Gastrocnemius medialis (tissue), 4 donors: ENCODE data around the gene NEIL1. TPM values are rescaled to one million over a fixed set of nuclear protein-coding genes. Genes with fewer than 3 reads are reported as not detected.
"Not testable (repeated sequence)": the region's sequence is repeated elsewhere in the genome, so short reads cannot be mapped to it uniquely, and the experiment has no call there.

Source experiments
- ATAC-seq, 2 donors: fragments of 150-250 bp; one replicate each; pipeline ENCODE4 v1.9.1; 2016
- DNase-seq, 2 donors: peaks; one replicate each; pipeline ENCODE4 v3.0.0-alpha.2; 2019
- H3K27ac ChIP-seq, 4 donors: fragments of 200-600 bp; sonication (generic); 1 replicate in 1 of 4; 2 replicates in 3 of 4; pipeline ENCODE4 v1.5.1; 2016 to 2018; ENCODE audit warnings: mild to moderate bottlenecking in 2 of 4, moderate library complexity in 1 of 4
- H3K27me3 ChIP-seq, 3 donors: fragments of 200-600 bp; sonication (generic) in 2 of 3; 1 replicate in 1 of 3; 2 replicates in 2 of 3; pipeline versions ENCODE4 v1.5.1 to v1.6.0; 2016 to 2019; ENCODE audit warnings: mild to moderate bottlenecking in 1 of 3, moderate library complexity in 1 of 3
- H3K36me3 ChIP-seq, 2 donors: fragments of 200-600 bp; sonication (generic) in 1 of 2; one replicate each; pipeline ENCODE4 v1.5.1; 2017 to 2018
- H3K4me1 ChIP-seq, 2 donors: fragments of 200-600 bp; sonication (generic) in 1 of 2; one replicate each; pipeline ENCODE4 v1.5.1; 2016 to 2017; ENCODE audit warnings: mild to moderate bottlenecking in 2 of 2
- H3K4me3 ChIP-seq, 4 donors: fragments of 200-600 bp; sonication (generic) in 3 of 4; 1 replicate in 1 of 4; 2 replicates in 3 of 4; pipeline ENCODE4 v1.5.1; 2016 to 2019; ENCODE audit warnings: mild to moderate bottlenecking in 2 of 4
- H3K9me3 ChIP-seq, 3 donors: fragments of 200-600 bp; sonication (generic) in 2 of 3; 1 replicate in 1 of 3; 2 replicates in 2 of 3; pipeline ENCODE4 v1.5.1; 2016 to 2019
- CTCF ChIP-seq, 5 experiments: fragments of 450-650 bp in 3 of 5; fragments of 200-600 bp in 2 of 5; sonication (generic) in 2 of 5; IDR thresholded peaks in 4 of 5; conservative IDR thresholded peaks in 1 of 5; 1 replicate in 4 of 5; 2 replicates in 1 of 5; pipeline ENCODE4 v1.5.1; 2016 to 2019; ENCODE audit warnings: antibody characterized with exemption in 5 of 5, mild to moderate bottlenecking in 3 of 5, moderate library complexity in 3 of 5
- POLR2A ChIP-seq, 2 donors: fragments of 450-650 bp; IDR thresholded peaks; one replicate each; pipeline ENCODE4 v1.6.1; 2017; ENCODE audit warnings: antibody characterized with exemption in 2 of 2, mild to moderate bottlenecking in 2 of 2, moderate library complexity in 2 of 2
- in situ Hi-C, 4 donors: fragments of 200-750 bp; cut with MboI; loops; one replicate each; pipeline versions ENCODE4 v1.15.0 to v1.8.0; 2017; ENCODE audit warnings: low sequenced_read_pairs in 4 of 4
- intact Hi-C: fragments of 100-400 bp; cut with DNase I; formaldehyde crosslinking; loops from one replicate; pipeline ENCODE4 v1.15.1; 2023; ENCODE audit warnings: low total_unique reads
- total RNA-seq, 4 donors: library from RNA; depleted of rRNA; stranded (reverse); fragments of >200 nt; gene quantifications; one replicate each; pipeline versions ENCODE4 v1.1.0 to v1.2.3, GENCODE V29; 2016

NEIL1 gene
- total RNA-seq, 4 donors from 2014 or later = 3.9 to 11.1 (median 5.1) TPM

GRCh38 chr15:75348562-75349350 is 1.9 kb downstream of the NEIL1 start:
- no peak for DNase-seq
- H3K9me3 ChIP-seq = no peaks in the 10 kb centered on the region
- intact Hi-C loops = loop anchor here (1.0 kb wide), 1 partner anchor 13 kb away; no protein-coding TSS in a partner anchor
- H3K36me3 ChIP-seq = no peaks in the 10 kb centered on the region
- H3K4me1 ChIP-seq = peaks cover 7 to 13% of the 10 kb centered on the region in 2 donors
- H3K27ac ChIP-seq = peak overlapping the region in 1 of 4 donors; percentile 75
- in situ Hi-C loops = no loop called here
- TF ChIP-seq POLR2A (IDR thresholded peaks at IDR 0.05) (no peak), CTCF (IDR thresholded peaks at IDR 0.05 in 4 of 5, conservative IDR thresholded peaks at IDR 0.05 in 1 of 5) (no peak)
- H3K27me3 ChIP-seq = no peaks in the 10 kb centered on the region
- H3K4me3 ChIP-seq = peak overlapping the region; percentile 73 to 95 (median 92)
- ATAC-seq = peak in 1 of 2 donors; percentile 10

- H3K27ac ChIP-seq, ATAC-seq, DNase-seq, H3K36me3 ChIP-seq, in situ Hi-C loops, H3K9me3 ChIP-seq, intact Hi-C loops, H3K27me3 ChIP-seq, H3K4me3 ChIP-seq, H3K4me1 ChIP-seq: not testable (repeated sequence)
These were observed 2.5 kb downstream of the NEIL1 start for GRCh38 chr15:75349351-75349669.

- Histone ChIP-seq H3K4me1 (peaks cover 7 to 9% of the 10 kb centered on the region in 2 donors), H3K27ac (no peak overlapping the region), H3K27me3 (no peaks in the 10 kb centered on the region), H3K36me3 (peaks cover 0 to 10% of the 10 kb centered on the region in 2 donors), H3K4me3 (no peak overlapping the region), H3K9me3 (no peaks in the 10 kb centered on the region)
- ATAC-seq (no peak), DNase-seq (no peak)
- in situ Hi-C loops = loop anchor here in 2 of 4 donors (25.0 kb wide), 1 partner anchor 287 kb away; the partner anchor contains the start of genes IMP3 (in 2 of the 2), SNUPN (in 2 of the 2) and SNX33 (in 2 of the 2)
- intact Hi-C loops = no loop called here
- no peak for TF ChIP-seq CTCF (IDR thresholded peaks at IDR 0.05 in 4 of 5, conservative IDR thresholded peaks at IDR 0.05 in 1 of 5)
- TF ChIP-seq POLR2A (IDR thresholded peaks at IDR 0.05) = no peak
These were observed 3.2 kb downstream of the NEIL1 start for GRCh38 chr15:75349851-75350588.

- intact Hi-C loops = no loop called here
- Histone ChIP-seq H3K36me3 (peaks cover 0 to 17% of the 10 kb centered on the region in 2 donors), H3K27me3 (no peaks in the 10 kb centered on the region), H3K4me3 (no peak overlapping the region), H3K4me1 (peaks cover 7 to 9% of the 10 kb centered on the region in 2 donors), H3K27ac (no peak overlapping the region), H3K9me3 (no peaks in the 10 kb centered on the region)
- no peak for TF ChIP-seq POLR2A (IDR thresholded peaks at IDR 0.05)
- in situ Hi-C loops = loop anchor here in 2 of 4 donors (25.0 kb wide), 1 partner anchor 287 kb away; the partner anchor contains the start of genes IMP3 (in 2 of the 2), SNUPN (in 2 of the 2) and SNX33 (in 2 of the 2)
- ATAC-seq (no peak), DNase-seq (no peak)
These were observed 3.9 kb downstream of the NEIL1 start for GRCh38 chr15:75350601-75351361.

- Histone ChIP-seq H3K9me3 (no peaks in the 10 kb centered on the region), H3K36me3 (peaks cover 0 to 34% of the 10 kb centered on the region in 2 donors), H3K4me1 (peaks cover 4 to 9% of the 10 kb centered on the region in 2 donors), H3K27ac (no peak overlapping the region), H3K27me3 (no peaks in the 10 kb centered on the region), H3K4me3 (no peak overlapping the region)
- DNase-seq (no peak), ATAC-seq (no peak)
- in situ Hi-C loops = loop anchor here in 2 of 4 donors (25.0 kb wide), 1 partner anchor 285 kb away; the partner anchor contains the start of genes IMP3 (in 2 of the 2), SNUPN (in 2 of the 2) and SNX33 (in 2 of the 2)
- intact Hi-C loops = no loop called here
- TF ChIP-seq POLR2A (IDR thresholded peaks at IDR 0.05) (no peak), CTCF (IDR thresholded peaks at IDR 0.05 in 4 of 5, conservative IDR thresholded peaks at IDR 0.05 in 1 of 5) (no peak)
These were observed 5.6 kb downstream of the NEIL1 start for GRCh38 chr15:75352186-75353080.
